H4 (cell line): ENCODE data around the gene UTS2B. TPM values are rescaled to one million over a fixed set of nuclear protein-coding genes. Genes with fewer than 3 reads are reported as not detected.
A peak's percentile ranks its signal among the peaks of the same experiment; 100 is the strongest.
"Not testable (repeated sequence)": the region's sequence is repeated elsewhere in the genome, so short reads cannot be mapped to it uniquely, and the experiment has no call there.

Experiments
- DNase-seq: peaks from one replicate; pipeline ENCODE4 v3.0.0-alpha.2; 2015; ENCODE audit warnings: low spot score
- total RNA-seq: library from RNA; depleted of rRNA; stranded (reverse); fragments of >200 nt; shearing (Covaris generic); gene quantifications from 2 replicates; pipeline ENCODE4 v1.2.3, GENCODE V29; 2014

Gene UTS2B
- total RNA-seq, 1 experiment from 2014 or later: 0.95 TPM

DNA sequence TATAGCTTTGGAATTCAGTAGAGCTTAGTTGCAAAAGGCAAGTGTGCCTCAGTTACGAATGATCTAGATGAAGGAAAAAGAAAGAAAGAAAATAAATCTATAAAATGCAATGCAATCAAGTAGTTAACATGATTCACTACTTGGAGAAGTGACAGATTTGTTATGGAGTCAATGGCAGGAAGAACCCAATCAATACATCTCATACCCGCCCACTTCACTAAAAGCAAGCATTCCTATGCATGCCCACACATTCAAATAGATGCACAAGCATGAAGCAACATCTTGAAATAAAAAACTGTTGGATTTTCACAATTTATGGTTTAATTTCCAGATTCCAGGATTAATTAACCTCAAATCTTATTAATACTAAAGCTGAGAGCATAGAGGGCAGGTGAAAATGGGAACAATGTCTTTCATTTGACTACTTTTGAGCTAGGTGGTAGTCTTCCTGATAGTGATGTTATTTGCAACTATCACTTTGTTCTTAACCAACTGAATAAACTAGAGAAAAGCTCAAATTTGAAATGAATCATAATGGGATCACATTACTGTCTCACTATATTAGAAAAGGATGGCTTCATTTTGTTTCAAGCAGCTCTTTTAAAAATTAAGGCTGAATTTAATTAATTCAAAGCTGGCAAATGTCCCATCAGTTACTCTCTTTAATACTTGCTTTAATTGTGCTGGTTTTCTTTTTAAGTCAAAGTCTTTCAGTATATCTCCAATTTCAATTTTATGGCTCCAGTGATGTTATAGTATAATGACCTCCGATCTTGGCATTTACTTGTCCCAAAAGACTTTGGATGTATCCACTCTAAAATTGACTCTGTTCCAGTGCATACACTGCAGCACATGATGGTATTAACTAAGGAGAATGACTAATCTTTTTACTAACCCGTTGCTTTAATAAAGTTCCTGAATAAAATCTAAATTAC is 47.8 kb downstream of the UTS2B start:
- DNase-seq: no peak

GRCh38 chr3:191280882-191281281 is 49.4 kb downstream of the UTS2B start:
- DNase-seq: no peak

- DNase-seq: no peak
These were observed 50.2 kb downstream of the UTS2B start for GRCh38 chr3:191280111-191280510.

DNA sequence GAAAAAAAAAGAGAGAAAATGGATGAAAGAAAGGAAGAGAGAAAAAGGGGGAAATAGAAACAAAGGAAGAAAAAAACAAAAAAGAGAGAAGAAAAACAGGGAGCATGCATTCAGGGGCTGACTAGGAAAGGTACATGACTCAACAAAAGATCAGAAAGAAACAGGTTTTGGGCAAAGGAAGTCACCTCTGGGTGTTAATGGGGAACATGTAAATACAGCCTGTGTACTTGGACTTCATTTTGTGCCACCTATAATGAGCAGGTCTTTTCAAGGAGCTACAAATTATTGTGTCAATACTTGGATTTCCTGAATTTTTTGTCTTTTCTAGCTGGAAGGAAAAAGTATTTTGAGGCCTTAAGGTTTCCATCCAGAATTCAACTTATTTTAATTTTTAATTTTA is 54.6 kb downstream of the UTS2B start:
- no peak for DNase-seq

- not testable (repeated sequence) for DNase-seq
These were observed 55.1 kb downstream of the UTS2B start for GRCh38 chr3:191275244-191275643.

DNA sequence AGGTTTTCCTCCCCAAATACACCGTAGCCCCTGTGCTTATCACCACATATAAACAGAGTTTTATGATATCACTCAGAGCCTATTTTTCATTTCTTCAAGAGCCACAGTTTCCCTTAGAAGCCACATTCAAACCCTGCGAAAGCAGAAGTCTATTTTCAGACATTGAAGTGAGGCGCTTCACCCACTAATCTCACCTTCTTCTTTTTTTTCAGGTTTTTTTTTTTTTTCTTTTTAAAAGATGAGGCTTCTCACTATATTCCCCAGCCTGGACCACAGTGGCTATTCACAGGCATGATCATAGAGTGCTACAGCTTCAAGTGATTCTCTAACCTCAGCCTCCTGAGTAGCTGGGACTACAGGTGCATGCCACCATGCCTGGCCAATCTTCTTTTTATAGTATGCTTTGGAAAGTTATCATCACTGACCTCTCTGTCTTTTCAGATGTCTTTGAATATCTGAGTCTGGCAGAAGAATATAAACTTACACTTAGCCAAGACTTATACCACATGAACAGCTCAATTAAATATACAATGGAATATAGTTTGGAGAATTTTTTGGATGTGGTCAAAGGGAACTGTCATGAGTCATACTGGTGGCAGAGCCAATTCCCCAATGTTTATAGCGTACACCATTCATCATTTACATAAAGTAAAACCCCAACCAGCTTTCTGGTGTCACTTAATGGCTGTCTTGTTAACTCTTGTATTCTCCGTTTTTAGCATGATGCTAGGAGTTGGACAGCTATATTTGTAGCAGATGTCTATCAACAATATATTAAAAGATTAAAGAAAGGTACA is 60.8 kb downstream of the UTS2B start:
- peak; percentile 71 for DNase-seq

DNA sequence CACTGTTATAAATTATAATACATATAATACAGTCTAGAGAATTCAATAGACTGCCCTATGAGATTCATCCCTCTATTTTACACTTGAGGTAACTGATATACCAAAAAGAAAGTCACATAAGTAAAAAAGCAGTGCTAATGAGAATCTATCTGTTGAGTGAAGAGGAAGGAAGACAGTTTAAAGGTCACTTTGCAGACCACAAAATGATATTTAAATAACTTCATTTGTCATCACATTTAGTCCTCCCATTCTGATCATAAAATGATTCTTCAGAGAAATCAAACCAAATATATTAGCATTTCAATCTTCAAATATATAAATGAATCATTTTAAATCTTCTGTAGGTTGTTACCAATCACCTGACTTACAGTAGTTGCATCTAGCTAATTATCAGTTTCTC is 61.6 kb downstream of the UTS2B start:
- no peak for DNase-seq

GRCh38 chr3:191263850-191264249 is 66.5 kb downstream of the UTS2B start:
- DNase-seq: no peak

DNA sequence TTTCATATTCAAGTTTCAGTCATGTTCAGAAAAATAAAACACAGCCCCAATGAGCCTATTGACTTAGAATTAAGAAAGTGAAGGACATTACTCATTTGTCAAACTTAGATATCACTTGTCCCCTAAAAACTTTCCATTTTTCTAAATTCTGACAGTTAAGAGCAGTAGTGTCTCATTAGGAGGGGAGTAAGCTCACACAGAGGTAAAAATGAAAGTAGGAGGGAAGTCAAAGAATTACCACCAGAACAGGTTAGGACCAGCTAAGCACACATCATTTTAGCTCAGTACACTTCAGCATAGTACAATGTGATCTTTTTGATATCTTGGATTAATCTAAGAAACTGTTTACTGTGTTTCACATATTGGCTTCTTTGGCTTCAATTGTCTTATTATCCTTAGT is 67.0 kb downstream of the UTS2B start:
- no peak for DNase-seq

GRCh38 chr3:191262650-191263049 is 67.7 kb downstream of the UTS2B start:
- no peak for DNase-seq

- DNase-seq: no peak
These were observed 69.1 kb downstream of the UTS2B start for GRCh38 chr3:191261304-191261638.

DNA sequence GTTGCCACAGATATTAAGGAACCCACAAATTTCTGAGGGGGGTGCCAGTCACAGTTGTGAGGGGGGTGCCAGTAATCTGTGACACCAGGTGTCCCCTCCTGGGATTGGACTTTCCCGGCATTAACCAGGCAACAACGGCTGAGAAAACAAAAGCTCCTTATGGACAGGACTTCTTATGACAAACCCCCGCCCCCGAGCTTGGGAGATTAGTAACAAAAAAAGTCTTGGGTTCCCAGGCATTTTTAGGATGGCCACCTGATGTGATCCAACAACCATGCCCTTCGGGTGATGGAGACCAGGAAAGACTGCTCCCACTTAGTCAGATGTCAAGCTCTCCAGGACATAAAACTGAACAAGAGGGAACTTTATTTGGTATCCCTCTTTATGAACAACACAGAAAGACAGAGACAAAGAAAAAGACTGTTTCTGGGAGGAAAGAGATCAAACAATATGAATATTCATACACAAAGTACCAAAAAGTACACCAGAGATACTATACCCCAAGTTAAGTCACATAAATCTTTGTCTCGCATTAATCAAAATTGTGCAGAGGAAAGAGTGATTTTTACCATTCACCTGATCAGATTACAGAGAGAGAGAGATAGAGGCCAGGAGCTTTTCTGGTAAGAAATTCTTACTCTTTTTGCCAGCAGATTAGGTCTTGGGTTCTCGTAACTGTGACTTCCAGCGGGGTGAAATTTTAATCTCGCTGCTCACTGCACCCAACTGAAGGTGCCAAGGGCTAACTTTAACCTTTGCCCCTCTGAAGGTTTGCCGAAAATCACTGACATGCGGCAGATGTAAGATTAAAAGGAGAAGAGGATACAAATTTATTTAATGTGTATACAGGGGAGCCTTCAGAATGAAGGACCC is 69.7 kb downstream of the UTS2B start:
- no peak for DNase-seq

DNA sequence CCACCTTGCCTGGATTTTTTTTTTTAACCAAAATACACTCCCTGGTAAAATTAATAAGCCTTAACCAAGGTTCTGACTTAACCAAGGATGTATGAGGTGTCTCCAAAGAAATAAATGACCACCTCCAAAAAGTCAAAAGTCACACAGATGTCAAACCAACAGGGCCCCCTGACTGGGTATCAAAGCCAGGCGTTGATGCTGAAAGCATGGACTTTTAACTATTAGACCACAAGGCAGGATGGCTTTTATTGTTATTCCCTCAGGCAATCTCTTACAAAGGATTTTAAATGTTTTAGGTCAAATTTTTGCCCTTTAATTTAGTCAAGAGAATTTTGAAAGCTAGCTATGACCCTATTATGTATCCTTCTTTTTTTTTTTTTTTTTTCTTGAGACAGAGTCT is 70.8 kb downstream of the UTS2B start:
- no peak for DNase-seq

DNA sequence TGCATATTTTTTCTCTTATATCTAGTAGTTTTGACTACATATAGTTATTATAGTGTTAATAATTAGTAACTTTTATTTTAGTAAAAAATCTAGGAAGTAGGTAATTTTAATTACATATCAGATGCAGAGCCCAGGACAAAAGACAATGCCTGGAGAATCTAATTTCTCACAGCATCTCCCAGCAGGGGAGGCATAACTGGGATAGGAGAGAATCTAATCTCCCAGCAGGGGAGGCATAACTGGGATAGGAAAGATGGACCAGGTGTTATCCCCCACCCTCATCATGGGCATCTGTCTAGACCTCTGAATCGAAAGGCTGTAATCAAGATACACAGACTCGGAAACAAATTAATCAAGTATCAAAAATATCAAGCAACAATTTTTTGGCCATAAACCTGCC is 73.0 kb downstream of the UTS2B start:
- DNase-seq: no peak

DNA sequence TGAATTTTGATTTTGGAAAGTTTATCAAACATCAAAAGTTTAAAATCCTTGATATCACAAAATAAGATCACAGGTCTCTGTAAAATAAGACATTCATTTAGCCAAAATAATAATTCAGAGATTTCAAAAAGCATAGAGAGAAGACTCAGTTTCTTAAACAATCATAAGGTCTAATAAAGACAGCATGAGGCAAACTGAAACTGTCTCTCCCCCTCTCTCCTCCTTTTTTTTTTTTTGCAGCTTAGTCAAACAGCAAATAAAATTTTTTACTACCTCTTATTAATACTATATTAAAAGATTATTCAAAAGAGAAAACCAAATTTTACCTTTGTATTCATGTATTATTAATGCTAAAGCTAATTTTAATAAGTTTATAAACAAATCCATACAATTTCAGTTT is 73.9 kb downstream of the UTS2B start:
- DNase-seq: no peak

- DNase-seq: peak; percentile 60
These were observed 75.2 kb downstream of the UTS2B start for GRCh38 chr3:191255156-191255555.

DNA sequence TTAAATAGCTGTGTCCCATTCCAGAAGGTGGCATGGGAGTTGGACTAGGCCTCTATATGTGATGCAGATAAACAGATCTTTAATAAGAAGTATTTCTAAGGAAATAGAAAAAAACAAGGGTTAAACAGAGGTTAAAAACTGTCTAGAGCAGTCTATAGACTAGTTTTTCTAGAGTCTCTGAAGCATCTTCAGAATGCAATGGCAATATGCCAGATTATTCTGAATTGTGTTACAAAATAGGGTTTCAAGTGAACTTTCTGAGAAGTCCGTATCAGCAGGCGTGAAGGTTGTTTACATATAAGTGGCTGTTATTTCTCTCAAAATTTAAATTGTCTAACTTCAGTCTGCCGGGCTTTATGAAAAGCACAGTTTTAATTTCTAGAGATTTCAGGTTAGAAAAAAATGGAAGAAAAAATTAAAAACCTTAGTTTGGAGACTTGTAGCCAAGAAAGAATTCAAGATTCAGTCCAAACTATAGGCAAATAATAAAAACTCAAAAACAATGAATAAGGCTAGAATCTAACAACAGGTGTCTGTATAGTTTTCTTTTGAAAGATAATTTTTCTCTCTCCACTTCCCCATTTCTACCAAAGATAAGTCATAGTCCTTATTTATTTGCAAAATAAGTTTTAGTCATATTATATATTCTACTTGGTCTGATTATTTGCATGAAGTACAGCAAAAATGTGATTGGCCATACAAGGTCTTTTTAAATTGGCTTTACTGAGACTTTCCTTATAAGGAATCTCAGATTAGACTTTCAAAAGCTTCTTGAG is 76.0 kb downstream of the UTS2B start:
- no peak for DNase-seq

GRCh38 chr3:191253089-191253799 is 77.1 kb downstream of the UTS2B start:
- no peak for DNase-seq

DNA sequence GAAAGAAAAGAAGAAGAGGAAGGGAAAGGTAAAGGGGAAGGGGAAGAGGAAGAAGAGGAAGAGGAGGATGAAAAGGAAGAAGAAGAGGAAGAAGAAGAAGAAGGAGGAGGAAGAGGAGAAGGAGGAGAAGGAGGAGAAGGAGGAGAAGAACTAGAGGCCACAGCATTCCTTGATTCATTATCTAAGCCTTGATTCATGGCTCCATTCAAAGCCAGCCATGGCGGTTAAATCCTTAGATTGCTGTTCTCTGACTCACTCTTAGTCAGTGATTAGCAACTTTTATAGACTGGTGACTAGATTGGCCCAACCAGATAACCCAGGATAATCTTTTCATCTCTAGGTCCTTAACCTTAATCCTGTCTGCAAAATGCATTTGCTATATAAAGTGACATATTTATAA is 83.7 kb downstream of the UTS2B start:
- peak; percentile 65 for DNase-seq

- DNase-seq: not testable (repeated sequence)
These were observed 84.3 kb downstream of the UTS2B start for GRCh38 chr3:191246034-191246433.
